HEK293 (cell line): Measurements from ENCODE around the gene COPA.

Experiments used
- MEIS1 ChIP-seq: sonication (generic); formaldehyde crosslinking; IDR thresholded peaks from 2 replicates; pipeline ENCODE4 v1.8.1; 2022; ENCODE audit warnings: missing genetic modification reagents, mild to moderate bottlenecking, borderline replicate concordance
- OVOL3 ChIP-seq: fragments of 450-650 bp; formaldehyde crosslinking; IDR thresholded peaks from 2 replicates; pipeline ENCODE4 v1.5.1; 2016; ENCODE audit warnings: missing biosample characterization, missing genetic modification characterization
- ZNF24 ChIP-seq: fragments of 450-650 bp; formaldehyde crosslinking; IDR thresholded peaks from 2 replicates; pipeline ENCODE4 v1.5.1; 2016; ENCODE audit warnings: missing biosample characterization, missing genetic modification characterization
- ZNF274 ChIP-seq, 2 experiments: fragments of 200-500 bp in 1 of 2; fragments of 450-650 bp in 1 of 2; sonication (Bioruptor generic) in 1 of 2; formaldehyde crosslinking in 1 of 2; IDR thresholded peaks; 2 replicates each; pipeline versions ENCODE4 v1.5.1 to v1.6.1; 2014 to 2016; ENCODE audit warnings: borderline replicate concordance in 1 of 2, inconsistent platforms in 1 of 2, low read length in 1 of 2, missing biosample characterization in 1 of 2, missing genetic modification characterization in 1 of 2
- ZNF76 ChIP-seq: fragments of 450-650 bp; formaldehyde crosslinking; IDR thresholded peaks from 2 replicates; pipeline ENCODE4; 2016; ENCODE audit warnings: low read depth, missing biosample characterization, missing genetic modification characterization, borderline replicate concordance
- ZNF776 ChIP-seq: fragments of 450-650 bp; formaldehyde crosslinking; IDR thresholded peaks from 2 replicates; pipeline ENCODE4 v1.5.0; 2017; ENCODE audit warnings: missing biosample characterization, missing genetic modification characterization, borderline replicate concordance
- TF ChIP-seq, protein P1 (sequence below): fragments of 450-650 bp; formaldehyde crosslinking; IDR thresholded peaks from 2 replicates; pipeline ENCODE4 v1.5.1; 2016; ENCODE audit warnings: missing biosample characterization, missing genetic modification characterization
- TF ChIP-seq, protein P2 (sequence below): fragments of 450-650 bp; IDR thresholded peaks from 2 replicates; pipeline ENCODE4 v1.5.1; 2018; ENCODE audit warnings: missing biosample characterization, mild to moderate bottlenecking, missing genetic modification characterization
- TF ChIP-seq, protein P3 (sequence below): fragments of 450-650 bp; formaldehyde crosslinking; IDR thresholded peaks from 2 replicates; pipeline ENCODE4 v1.5.1; 2016; ENCODE audit warnings: missing biosample characterization, missing genetic modification characterization

DNA sequence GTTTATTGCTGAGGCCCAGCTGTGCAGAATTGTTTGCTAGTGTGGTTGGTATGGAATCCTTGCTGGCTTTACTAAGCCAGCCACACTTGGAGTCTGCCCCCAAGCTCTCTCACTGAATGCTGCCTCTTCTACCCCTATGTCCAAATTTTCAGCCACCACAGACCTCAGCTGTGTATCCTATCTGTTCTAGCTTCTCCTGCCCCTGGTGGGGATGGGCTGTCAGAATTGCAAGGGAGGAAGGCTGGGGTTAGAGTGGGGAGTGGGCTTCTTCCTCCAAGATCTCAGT, 28.2 kb upstream of the COPA start:
- TF ChIP-seq, protein P1, sequence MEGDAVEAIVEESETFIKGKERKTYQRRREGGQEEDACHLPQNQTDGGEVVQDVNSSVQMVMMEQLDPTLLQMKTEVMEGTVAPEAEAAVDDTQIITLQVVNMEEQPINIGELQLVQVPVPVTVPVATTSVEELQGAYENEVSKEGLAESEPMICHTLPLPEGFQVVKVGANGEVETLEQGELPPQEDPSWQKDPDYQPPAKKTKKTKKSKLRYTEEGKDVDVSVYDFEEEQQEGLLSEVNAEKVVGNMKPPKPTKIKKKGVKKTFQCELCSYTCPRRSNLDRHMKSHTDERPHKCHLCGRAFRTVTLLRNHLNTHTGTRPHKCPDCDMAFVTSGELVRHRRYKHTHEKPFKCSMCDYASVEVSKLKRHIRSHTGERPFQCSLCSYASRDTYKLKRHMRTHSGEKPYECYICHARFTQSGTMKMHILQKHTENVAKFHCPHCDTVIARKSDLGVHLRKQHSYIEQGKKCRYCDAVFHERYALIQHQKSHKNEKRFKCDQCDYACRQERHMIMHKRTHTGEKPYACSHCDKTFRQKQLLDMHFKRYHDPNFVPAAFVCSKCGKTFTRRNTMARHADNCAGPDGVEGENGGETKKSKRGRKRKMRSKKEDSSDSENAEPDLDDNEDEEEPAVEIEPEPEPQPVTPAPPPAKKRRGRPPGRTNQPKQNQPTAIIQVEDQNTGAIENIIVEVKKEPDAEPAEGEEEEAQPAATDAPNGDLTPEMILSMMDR: no peak
- TF ChIP-seq ZNF76 (tag by site-specific recombination) (no peak), ZNF24 (tag by site-specific recombination) (no peak), OVOL3 (no peak), MEIS1 (no peak), ZNF274 (IDR thresholded peaks at IDR 0.05; ENCODE audit: low read length) (no peak), ZNF274 (tag by site-specific recombination; IDR thresholded peaks at IDR 0.05; ENCODE audit: borderline replicate concordance) (no peak), ZNF776 (tag by site-specific recombination) (no peak)
- TF ChIP-seq, protein P2, sequence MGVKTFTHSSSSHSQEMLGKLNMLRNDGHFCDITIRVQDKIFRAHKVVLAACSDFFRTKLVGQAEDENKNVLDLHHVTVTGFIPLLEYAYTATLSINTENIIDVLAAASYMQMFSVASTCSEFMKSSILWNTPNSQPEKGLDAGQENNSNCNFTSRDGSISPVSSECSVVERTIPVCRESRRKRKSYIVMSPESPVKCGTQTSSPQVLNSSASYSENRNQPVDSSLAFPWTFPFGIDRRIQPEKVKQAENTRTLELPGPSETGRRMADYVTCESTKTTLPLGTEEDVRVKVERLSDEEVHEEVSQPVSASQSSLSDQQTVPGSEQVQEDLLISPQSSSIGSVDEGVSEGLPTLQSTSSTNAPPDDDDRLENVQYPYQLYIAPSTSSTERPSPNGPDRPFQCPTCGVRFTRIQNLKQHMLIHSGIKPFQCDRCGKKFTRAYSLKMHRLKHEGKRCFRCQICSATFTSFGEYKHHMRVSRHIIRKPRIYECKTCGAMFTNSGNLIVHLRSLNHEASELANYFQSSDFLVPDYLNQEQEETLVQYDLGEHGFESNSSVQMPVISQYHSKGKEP (tag by site-specific recombination): no peak
- TF ChIP-seq, protein P3, sequence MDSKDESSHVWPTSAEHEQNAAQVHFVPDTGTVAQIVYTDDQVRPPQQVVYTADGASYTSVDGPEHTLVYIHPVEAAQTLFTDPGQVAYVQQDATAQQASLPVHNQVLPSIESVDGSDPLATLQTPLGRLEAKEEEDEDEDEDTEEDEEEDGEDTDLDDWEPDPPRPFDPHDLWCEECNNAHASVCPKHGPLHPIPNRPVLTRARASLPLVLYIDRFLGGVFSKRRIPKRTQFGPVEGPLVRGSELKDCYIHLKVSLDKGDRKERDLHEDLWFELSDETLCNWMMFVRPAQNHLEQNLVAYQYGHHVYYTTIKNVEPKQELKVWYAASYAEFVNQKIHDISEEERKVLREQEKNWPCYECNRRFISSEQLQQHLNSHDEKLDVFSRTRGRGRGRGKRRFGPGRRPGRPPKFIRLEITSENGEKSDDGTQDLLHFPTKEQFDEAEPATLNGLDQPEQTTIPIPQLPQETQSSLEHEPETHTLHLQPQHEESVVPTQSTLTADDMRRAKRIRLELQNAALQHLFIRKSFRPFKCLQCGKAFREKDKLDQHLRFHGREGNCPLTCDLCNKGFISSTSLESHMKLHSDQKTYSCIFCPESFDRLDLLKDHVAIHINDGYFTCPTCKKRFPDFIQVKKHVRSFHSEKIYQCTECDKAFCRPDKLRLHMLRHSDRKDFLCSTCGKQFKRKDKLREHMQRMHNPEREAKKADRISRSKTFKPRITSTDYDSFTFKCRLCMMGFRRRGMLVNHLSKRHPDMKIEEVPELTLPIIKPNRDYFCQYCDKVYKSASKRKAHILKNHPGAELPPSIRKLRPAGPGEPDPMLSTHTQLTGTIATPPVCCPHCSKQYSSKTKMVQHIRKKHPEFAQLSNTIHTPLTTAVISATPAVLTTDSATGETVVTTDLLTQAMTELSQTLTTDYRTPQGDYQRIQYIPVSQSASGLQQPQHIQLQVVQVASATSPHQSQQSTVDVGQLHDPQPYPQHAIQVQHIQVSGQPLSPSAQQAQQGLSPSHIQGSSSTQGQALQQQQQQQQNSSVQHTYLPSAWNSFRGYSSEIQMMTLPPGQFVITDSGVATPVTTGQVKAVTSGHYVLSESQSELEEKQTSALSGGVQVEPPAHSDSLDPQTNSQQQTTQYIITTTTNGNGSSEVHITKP (tag by site-specific recombination): no peak
